ENCODE results near the gene CLOCK.
A peak's percentile ranks its signal among the peaks of the same experiment; 100 is the strongest.

Gene CLOCK

GRCh38 chr4:55411621-55412020, 135.1 kb downstream of the CLOCK start (continued):
- no peak for TF ChIP-seq IKZF3 (tag by site-specific recombination; IDR thresholded peaks at IDR 0.05)
- no peak for TF ChIP-seq ZNF639 (tag by site-specific recombination; IDR thresholded peaks at IDR 0.05)
- TF ChIP-seq MEIS1 (CRISPR knock-in tag; IDR thresholded peaks at IDR 0.05; ENCODE audit: borderline replicate concordance): no peak

DNA sequence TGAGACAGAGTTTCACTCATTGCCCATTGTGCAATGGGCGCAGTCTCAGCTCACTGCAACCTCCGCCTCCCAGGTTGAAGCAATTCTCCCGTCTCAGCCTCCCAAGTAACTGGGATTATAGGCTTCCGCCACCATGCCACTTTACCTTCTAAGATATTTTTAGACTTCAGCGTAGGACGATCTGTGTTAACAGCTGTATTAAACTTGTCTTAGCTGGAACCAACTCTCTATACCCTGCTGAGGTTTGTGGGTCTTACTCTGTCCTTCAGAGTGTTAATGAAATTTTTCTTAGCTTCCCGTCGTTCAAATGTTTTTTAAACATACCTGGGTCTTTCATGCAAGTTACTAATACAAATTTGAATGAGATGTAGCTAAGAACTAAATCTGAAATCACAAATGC, 136.3 kb downstream of the CLOCK start:
- no peaks in the 10 kb centered on the region for H3K9me3 ChIP-seq (ENCODE audit: control insufficient read depth, insufficient read depth, low read depth, low read length)
- POLR2A ChIA-PET: interaction anchor here (0.7 kb wide), 1 partner anchor 8 kb away, joined by 4 read pairs; no protein-coding TSS in a partner anchor
- no peak overlapping the region for H3K4me3 ChIP-seq (ENCODE audit: low read depth, low read length)
- H3K36me3 ChIP-seq (ENCODE audit: control insufficient read depth in 2 of 2, insufficient read depth in 1 of 2, low read length in 2 of 2): peaks cover 5 to 44% of the 10 kb centered on the region in 2 experiments; a peak in 2 of 3 replicates
- H3K4me1 ChIP-seq (ENCODE audit: control insufficient read depth, insufficient read depth, low read length): 0 out of 2 replicates have a peak, but pooled peaks cover 2% of the 10 kb centered on the region
- H3K27ac ChIP-seq (ENCODE audit: extremely low read depth, low read depth, low read length): no peak overlapping the region
- CTCF ChIA-PET: interaction anchor here (0.5 to 0.7 kb wide), 2 partner anchors 16 to 457 kb away, joined by 3 to 4 read pairs; no protein-coding TSS in a partner anchor
- TF ChIP-seq ZNF626 (tag by site-specific recombination; IDR thresholded peaks at IDR 0.05) (no peak), ZFP37 (tag by site-specific recombination; IDR thresholded peaks at IDR 0.05) (no peak), ZNF37A (tag by site-specific recombination; IDR thresholded peaks at IDR 0.05) (no peak), INSM2 (tag by site-specific recombination; IDR thresholded peaks at IDR 0.05) (no peak)

DNA sequence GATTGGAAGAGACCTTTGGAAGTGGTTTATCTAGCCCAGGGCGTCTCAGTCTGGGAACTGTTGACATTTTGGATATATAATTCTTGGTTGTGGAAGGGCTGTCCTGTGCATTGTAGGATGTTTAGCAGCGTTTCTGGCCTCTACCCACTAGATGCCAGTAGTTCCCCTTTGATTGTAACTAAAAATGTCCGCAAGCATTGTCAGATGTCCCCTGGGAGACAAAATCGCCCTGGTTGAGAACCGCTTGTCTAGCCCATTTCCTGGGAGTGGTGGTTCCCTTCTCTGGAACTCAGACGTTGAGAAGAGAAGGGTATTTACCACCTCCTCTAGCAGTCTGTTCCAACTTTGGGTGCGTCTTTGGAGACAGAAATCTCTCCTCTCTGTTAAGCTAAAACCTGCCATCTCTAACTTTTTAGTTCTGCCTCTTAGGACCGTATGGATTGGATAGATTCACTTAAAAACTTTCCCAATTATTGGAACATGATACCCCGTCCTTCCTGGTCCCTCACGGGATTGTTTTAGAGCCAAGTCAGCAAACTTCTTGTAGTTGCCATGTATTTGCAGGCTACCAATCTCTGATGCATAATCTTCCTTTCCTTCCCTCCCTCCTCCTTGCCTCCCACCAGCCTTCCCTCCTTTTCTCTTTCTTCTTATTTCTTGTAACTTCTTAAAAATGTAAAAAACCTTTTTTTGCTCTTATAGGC, 137.1 kb downstream of the CLOCK start:
- H3K36me3 ChIP-seq (ENCODE audit: control insufficient read depth in 2 of 2, insufficient read depth in 1 of 2, low read length in 2 of 2): peaks cover 5 to 44% of the 10 kb centered on the region in 2 experiments; a peak in 2 of 3 replicates
- H3K4me3 ChIP-seq (ENCODE audit: low read depth, low read length): no peak overlapping the region
- ChIA-PET CTCF (interaction anchor here (0.7 to 1.0 kb wide), 2 partner anchors 18 to 456 kb away, joined by 3 to 4 read pairs; no protein-coding TSS in a partner anchor), POLR2A (no interaction called here)
- 0 out of 2 replicates have a peak, but pooled peaks cover 2% of the 10 kb centered on the region for H3K4me1 ChIP-seq (ENCODE audit: control insufficient read depth, insufficient read depth, low read length)
- H3K27ac ChIP-seq (ENCODE audit: extremely low read depth, low read depth, low read length): no peak overlapping the region
- no peaks in the 10 kb centered on the region for H3K9me3 ChIP-seq (ENCODE audit: control insufficient read depth, insufficient read depth, low read depth, low read length)
- TF ChIP-seq ZNF623 (tag by site-specific recombination; IDR thresholded peaks at IDR 0.05) (no peak), ZNF26 (tag by site-specific recombination; IDR thresholded peaks at IDR 0.05) (no peak), ZNF221 (tag by site-specific recombination; IDR thresholded peaks at IDR 0.05; ENCODE audit: borderline replicate concordance) (no peak), TRIM28 (IDR thresholded peaks at IDR 0.05; ENCODE audit: borderline replicate concordance, low read length) (peak; percentile 37; the same call in 1 of the 2 replicates), ZNF585B (tag by site-specific recombination; IDR thresholded peaks at IDR 0.05) (no peak), ZNF747 (tag by site-specific recombination; IDR thresholded peaks at IDR 0.05) (no peak), ZSCAN5A (tag by site-specific recombination; IDR thresholded peaks at IDR 0.05) (no peak)
- TF ChIP-seq, protein P1, sequence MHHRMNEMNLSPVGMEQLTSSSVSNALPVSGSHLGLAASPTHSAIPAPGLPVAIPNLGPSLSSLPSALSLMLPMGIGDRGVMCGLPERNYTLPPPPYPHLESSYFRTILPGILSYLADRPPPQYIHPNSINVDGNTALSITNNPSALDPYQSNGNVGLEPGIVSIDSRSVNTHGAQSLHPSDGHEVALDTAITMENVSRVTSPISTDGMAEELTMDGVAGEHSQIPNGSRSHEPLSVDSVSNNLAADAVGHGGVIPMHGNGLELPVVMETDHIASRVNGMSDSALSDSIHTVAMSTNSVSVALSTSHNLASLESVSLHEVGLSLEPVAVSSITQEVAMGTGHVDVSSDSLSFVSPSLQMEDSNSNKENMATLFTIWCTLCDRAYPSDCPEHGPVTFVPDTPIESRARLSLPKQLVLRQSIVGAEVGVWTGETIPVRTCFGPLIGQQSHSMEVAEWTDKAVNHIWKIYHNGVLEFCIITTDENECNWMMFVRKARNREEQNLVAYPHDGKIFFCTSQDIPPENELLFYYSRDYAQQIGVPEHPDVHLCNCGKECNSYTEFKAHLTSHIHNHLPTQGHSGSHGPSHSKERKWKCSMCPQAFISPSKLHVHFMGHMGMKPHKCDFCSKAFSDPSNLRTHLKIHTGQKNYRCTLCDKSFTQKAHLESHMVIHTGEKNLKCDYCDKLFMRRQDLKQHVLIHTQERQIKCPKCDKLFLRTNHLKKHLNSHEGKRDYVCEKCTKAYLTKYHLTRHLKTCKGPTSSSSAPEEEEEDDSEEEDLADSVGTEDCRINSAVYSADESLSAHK (tag by site-specific recombination; IDR thresholded peaks at IDR 0.05): no peak
- TF ChIP-seq, protein P2, sequence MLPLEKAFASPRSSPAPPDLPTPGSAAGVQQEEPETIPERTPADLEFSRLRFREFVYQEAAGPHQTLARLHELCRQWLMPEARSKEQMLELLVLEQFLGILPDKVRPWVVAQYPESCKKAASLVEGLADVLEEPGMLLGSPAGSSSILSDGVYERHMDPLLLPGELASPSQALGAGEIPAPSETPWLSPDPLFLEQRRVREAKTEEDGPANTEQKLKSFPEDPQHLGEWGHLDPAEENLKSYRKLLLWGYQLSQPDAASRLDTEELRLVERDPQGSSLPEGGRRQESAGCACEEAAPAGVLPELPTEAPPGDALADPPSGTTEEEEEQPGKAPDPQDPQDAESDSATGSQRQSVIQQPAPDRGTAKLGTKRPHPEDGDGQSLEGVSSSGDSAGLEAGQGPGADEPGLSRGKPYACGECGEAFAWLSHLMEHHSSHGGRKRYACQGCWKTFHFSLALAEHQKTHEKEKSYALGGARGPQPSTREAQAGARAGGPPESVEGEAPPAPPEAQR (tag by site-specific recombination; IDR thresholded peaks at IDR 0.05): no peak
- TF ChIP-seq, protein P3, sequence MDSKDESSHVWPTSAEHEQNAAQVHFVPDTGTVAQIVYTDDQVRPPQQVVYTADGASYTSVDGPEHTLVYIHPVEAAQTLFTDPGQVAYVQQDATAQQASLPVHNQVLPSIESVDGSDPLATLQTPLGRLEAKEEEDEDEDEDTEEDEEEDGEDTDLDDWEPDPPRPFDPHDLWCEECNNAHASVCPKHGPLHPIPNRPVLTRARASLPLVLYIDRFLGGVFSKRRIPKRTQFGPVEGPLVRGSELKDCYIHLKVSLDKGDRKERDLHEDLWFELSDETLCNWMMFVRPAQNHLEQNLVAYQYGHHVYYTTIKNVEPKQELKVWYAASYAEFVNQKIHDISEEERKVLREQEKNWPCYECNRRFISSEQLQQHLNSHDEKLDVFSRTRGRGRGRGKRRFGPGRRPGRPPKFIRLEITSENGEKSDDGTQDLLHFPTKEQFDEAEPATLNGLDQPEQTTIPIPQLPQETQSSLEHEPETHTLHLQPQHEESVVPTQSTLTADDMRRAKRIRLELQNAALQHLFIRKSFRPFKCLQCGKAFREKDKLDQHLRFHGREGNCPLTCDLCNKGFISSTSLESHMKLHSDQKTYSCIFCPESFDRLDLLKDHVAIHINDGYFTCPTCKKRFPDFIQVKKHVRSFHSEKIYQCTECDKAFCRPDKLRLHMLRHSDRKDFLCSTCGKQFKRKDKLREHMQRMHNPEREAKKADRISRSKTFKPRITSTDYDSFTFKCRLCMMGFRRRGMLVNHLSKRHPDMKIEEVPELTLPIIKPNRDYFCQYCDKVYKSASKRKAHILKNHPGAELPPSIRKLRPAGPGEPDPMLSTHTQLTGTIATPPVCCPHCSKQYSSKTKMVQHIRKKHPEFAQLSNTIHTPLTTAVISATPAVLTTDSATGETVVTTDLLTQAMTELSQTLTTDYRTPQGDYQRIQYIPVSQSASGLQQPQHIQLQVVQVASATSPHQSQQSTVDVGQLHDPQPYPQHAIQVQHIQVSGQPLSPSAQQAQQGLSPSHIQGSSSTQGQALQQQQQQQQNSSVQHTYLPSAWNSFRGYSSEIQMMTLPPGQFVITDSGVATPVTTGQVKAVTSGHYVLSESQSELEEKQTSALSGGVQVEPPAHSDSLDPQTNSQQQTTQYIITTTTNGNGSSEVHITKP (tag by site-specific recombination; IDR thresholded peaks at IDR 0.05): peak; percentile 34; the same call in 1 of the 2 replicates

Measured in HEK293 (cell line).